HG03025 (cell line): ENCODE data around the gene USP2.

Experiments used
- ATAC-seq: cut with Tn5 transposase; IDR thresholded peaks from one replicate; pipeline ENCODE4 v1.9.1; 2021; ENCODE audit warnings: mild to moderate bottlenecking, moderate library complexity; ENCODE audit not compliant: unreplicated experiment, low FRiP score

USP2 gene

GRCh38 chr11:119381181-119381988 lies at the start of gene USP2:
Gene USP2 (minus strand): TSS chr11:119381690. CDS start chr11:119373480, 8,210 bp downstream.
- ATAC-seq: peak; percentile 96

- ATAC-seq: no peak
These were observed 45.8 kb upstream of the USP2 start for GRCh38 chr11:119427279-119427678.

DNA sequence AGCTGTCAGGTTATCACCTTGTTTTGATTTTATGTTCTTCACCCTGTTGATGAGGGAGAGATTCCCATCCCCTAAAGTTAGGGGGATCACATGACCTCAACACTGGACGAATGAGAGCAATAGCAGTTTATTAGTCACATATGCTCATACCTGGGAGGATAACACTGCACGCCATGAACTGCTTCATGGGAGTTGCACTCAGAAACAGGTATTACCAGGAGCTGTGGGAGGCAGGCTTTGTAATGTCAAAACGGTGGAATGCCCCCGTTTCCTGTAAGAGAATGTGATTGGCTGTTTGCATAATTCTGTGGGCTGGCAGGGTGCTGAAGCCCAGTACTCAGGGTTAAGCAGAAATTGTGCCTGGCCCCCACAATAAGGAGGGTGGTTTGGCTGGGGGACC lies 44.7 kb upstream of the USP2 start:
- ATAC-seq: no peak

- no peak for ATAC-seq
These were observed 43.3 kb upstream of the USP2 start for GRCh38 chr11:119424775-119425174.

GRCh38 chr11:119424276-119424675 lies 42.8 kb upstream of the USP2 start:
- no peak for ATAC-seq

- no peak for ATAC-seq
These were observed 42.2 kb upstream of the USP2 start for GRCh38 chr11:119423509-119424254.

- ATAC-seq: no peak
These were observed 41.5 kb upstream of the USP2 start, which contains the start of gene THY1 for GRCh38 chr11:119422809-119423508. Gene THY1 (minus strand): TSS chr11:119423172. CDS start chr11:119420905, 2,267 bp downstream.

- no peak for ATAC-seq
These were observed 40.7 kb upstream of the USP2 start for GRCh38 chr11:119421941-119422808.

- ATAC-seq: no peak
These were observed 39.9 kb upstream of the USP2 start for GRCh38 chr11:119421351-119421750.

DNA sequence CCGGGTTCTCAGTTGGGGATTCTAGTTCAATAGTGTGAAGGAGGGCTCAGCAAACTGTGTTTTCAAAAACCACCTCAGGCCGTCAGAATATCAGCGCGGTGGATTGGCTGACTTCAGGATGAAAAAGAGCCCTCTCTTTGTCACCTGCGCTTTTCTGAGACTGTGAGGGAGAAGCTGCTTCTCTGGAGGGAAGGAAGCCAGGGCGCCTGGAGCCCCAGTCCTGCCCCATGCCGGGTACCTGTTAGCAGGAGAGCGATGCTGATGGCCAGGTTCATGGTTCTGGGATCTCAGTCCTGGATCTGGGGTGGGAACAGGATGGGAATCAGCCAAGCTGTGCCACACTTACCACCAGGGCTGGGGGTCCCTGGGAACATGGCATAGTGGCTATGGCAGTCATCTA lies 39.1 kb upstream of the USP2 start:
- no peak for ATAC-seq

GRCh38 chr11:119419834-119420492 lies 38.5 kb upstream of the USP2 start:
- ATAC-seq: no peak

DNA sequence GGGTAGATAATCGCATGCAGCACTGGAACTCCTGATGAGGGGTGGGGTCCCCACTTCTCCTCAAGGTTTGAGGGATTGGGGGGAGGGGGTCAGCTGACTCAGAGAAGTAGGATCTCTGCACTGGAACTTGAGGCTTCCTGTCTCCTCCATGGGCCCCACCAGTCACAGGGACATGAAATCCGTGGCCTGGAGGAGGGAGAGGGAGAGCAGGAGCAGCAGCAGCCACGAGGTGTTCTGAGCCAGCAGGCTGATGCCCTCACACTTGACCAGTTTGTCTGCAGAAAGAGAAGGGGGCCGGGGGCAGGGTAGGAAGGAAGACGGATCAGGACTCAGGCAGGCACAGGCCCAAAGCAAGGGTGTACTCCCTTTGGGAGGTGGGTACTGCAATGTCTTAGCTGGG lies 37.8 kb upstream of the USP2 start:
- ATAC-seq: no peak

GRCh38 chr11:119418759-119419158 lies 37.3 kb upstream of the USP2 start:
- ATAC-seq: no peak

DNA sequence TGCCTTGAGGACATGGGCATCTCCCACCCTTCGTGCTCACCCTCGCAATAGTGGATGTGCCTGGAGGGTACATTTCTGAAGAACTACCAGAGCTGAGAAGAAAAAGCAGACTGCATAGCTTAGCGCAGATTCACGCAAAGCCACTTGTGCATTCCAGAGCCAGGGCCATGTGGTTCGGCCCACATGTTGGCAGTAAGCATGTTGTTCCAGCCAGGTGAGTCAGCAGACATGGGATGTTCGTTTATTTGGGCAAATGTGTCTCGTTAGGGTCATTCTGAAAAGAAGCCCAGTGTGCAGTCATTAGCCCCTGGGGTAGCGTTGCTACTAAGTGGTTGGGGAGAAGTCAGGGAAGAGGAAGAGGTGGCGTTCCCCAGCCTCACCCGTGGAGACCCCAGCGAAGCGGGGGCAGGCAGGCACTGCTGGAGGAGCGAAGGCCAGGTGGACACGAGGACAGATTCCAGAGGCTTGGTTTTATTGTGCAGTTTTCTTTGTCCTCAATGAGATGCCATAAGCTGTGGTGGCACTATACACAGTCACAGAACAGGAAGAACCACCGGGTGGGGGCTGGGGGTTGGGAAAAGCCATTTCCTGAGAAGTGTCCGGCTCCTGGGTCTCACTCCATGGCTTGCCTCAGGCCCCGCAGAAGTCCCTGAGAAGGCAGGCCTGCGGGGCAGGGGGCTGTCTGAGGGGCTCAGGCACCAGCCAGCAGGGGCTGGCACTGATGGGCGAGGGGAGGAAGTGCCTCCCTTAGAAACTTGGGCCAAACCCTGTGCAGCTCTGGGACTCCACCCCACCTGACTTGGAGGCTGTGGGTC lies 36.4 kb upstream of the USP2 start:
- ATAC-seq: no peak

DNA sequence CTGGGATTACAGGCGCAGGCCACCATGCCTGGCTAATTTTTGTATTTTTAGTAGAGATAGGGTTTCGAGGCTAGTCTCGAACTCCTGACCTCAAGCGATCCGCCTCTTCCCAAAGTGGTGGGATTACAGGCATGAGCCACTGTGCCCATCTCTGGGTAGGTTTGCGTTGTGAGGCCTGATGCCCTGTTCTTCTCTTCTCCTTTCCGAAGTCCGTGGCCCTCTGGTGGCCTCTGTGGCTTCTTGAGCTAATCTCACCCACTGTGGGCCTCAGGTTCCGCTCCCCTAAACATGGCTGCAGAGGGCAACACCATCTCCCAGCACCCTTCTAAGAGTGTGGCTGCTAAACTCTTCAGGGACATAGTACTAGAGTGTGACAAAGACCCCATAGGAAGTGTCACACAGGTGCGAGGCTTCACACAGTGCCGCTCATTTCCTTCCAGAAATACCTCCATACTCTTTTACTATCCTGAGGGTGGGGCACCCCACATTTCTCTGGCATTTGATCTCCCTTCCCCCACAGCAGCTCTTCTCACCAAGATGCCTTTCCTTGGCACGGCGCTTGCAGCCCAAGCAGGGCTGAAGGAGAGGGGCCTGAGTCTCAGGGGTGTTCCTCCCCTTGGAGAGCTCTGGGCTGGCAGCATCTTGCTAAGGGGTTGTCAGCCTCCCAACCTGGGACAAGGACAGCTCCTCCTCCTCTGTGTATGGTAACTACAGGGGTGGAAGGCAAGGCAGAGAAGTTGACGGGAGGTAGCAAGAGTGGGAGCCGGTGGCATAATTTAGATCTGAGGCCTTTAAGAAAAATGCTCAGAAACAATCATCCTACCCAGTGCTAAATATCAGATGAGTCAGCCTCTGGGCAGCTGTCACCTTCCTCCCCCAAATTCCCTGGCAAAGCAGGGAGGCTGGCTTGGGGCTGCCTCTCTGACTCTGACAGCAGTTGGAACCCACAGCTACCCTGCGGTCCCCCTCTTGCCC lies 35.4 kb upstream of the USP2 start:
- ATAC-seq: no peak

- ATAC-seq: no peak
These were observed 34.5 kb upstream of the USP2 start for GRCh38 chr11:119415966-119416365.

DNA sequence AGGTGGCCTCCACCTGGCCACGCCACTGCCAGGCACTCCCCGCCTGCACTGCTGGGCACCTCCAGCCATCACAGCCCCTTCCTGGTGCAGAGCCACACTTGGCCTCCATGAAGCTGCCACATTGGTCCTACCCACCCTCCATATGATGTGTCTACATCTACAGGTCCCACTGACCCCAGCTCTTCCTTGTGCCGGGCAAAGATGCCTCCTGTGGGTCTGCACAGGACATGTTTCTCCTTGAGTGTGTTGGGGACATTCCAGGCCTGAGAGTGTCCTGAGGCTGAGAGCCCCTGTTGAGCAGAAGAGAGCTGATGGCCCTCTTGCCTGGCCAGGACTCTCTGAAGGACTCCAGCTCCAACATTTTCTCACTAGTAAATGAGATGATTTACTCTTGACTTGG lies 34.0 kb upstream of the USP2 start:
- ATAC-seq: no peak

- ATAC-seq: no peak
These were observed 33.2 kb upstream of the USP2 start for GRCh38 chr11:119414734-119415133.
